Hematopoietic multipotent progenitor cell treated with erythropoietin and hydrocortisone succinate and interleukin-3 and kit ligand, for 8 days (in vitro differentiated cells): ENCODE results near the gene KCNJ18.
"Not testable (repeated sequence)": the region's sequence is repeated elsewhere in the genome, so short reads cannot be mapped to it uniquely, and the experiment has no call there.

ENCODE experiments used
- DNase-seq: peaks from one replicate; pipeline ENCODE4 v3.0.0-alpha.2; 2015

The KCNJ18 gene

DNA sequence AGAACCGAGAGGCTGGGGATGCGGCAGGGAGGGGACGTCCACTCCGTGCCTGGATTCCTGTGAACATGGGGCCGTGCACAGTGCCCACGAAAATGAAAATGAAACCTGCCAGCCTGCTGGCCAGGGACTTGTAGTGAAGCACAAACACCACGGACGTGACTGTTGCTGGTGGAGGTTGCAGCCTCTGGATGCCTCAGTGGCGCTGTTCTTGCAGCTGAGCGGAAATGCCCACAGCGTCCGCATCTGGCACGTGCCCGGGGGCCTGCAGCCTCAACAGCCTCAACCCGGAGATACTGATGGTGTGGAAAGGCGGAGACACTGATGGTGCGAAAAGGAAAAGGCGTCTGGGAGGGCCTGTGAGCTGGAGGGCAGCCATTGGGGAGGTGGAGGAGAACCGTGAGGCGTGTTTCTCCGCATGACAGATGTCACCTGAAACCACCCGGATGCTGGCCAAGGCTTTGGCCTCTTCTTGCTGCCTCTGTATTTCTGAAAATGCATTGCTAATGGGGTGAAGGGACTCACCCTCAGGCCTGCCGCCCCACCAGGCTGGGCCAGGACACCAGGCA lies 44.8 kb downstream of the KCNJ18 start:
- not testable (repeated sequence) for DNase-seq

DNA sequence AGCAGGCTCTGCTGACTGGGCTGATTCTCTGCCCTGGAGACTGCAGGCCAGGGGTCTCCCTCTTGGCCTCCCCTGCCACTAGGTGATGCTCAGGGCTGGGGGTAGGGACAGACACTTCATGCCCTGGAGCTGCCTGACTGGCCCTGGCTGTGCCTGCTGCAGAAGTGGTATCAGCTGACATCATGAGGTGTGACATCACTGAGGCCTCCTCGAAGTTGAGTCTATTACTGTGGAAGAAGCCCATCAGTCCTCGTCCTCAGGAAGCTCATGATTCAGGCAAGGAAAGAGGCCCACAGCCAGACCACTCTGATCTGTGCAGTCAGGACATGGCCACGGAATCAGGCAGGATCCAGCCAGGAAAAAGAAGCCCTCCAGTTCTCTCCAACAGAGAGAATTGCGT lies 45.9 kb downstream of the KCNJ18 start:
- DNase-seq = not testable (repeated sequence)

DNA sequence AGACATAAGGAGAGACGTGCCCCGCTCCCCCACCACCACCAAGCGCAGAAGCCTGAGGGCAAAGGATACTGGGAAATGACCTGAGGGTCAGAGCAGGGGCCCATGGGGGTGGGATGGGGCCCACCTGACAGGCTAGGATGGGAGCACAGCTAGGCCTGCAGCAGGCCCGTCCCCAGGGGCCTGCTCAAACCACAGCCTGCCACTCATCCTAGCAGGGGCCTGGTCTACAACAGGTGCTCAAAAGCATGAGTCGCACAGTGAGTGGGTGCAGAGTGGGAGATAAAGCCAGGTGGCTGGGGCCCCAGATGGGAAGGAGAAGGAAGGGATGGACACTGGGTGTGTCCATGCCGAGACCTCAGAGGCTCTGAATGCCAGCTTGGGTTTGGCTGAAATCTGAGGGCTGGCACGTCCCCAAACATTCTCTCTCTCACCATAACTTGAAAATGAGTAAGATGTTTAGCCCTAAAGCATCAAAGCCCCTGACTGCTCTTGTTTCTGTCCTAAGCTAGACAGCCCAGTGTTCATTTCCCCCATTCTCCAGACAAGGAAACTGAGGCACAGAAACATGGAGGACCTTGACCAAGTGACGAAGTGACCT lies 46.7 kb downstream of the KCNJ18 start:
- not testable (repeated sequence) for DNase-seq

DNA sequence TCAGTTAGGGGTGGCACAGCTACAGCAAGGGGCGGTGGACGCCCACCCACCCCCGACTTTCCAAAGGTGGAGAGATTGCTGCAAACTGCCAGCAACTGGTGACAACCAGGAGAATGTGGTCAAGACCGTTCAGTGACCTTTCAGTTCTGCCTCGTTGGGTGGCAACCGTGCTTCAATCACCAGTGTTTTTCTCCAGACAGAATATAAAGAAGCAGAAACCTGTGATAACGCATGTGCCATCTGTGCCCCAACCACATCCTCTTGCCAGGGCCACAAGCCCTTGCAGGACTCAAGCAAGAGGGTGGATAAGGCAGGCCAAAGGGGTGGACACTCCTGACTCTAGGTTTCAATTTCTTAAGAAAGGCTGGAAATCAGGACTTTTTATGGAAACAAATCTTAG lies 47.2 kb downstream of the KCNJ18 start:
- DNase-seq = not testable (repeated sequence)

DNA sequence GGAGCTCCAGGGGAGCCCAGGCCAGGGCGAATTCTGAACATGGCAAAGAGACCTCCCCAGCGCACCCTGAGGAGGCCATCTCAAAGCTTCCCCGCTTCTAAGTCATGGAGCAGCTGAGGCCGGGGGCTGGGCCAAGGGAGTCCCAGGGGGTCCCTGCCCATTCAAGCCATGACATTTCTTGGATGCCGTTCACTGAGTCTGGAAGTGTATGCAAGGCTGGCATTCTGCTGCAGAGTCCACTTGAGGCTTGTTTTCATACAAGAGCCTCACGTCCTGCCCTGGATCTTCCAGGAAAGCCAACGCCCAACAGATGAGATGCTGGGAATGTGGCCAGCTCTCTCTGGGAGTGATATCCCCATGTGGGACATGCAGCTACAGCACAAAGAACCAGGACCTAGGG lies 48.5 kb downstream of the KCNJ18 start:
- DNase-seq = not testable (repeated sequence)

DNA sequence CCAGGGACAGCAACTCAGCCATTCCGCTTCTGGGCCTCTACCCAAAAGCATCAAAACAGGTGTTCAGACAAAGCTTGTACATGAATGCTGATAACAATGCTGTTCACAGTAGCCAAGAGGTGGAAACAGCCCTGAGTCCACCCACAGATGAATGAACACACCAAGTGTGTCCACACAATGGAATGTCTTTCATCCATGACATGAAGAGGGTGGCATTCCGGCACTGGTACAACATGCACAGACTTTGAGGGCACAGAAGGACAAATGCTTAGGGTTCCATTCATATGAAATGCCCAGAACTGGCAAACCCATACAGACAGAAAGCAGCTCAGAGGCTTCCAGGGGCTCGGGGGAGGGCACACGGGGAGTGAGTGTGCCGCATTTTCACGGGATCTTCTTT lies 49.2 kb downstream of the KCNJ18 start:
- not testable (repeated sequence) for DNase-seq

DNA sequence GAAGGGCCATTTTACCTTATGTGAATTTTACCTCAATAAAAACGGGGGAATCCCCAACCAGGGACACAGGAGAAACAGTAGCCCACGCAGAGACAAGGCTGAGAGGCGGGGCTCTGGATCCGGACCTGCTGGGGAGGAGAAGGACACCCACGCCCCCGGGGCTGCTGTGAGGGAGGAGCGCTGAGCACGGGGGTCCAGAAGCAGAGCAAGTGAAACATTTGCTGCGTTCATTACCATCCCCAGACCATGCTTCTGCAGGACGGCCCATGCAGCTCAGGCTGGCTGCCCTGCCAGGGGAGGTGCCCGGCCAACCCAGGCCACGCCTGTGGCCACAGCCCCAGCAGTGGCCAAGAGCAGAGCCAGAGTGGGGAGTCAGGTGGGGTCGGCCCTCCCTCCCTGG lies 50.0 kb downstream of the KCNJ18 start:
- DNase-seq = no peak

DNA sequence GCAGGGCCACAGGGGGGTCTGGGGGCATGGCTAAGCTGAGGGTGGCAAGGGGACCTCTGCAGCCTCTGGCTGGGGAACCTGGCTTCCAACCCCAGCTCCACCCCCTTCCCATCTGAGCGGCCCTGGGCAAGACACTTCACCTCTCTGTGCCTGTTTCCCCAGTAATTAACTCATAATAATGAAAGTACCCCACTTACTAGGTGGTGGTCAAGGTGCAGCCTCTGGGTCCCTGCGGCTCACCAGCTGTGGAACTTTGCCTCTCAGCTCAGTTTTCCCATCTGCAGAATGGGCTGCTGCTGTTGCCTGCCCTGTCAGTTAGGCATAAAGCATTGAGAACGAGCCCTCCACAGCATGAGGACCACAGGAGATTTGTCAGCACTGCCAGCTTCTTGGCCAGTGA lies 51.8 kb downstream of the KCNJ18 start:
- not testable (repeated sequence) for DNase-seq

DNA sequence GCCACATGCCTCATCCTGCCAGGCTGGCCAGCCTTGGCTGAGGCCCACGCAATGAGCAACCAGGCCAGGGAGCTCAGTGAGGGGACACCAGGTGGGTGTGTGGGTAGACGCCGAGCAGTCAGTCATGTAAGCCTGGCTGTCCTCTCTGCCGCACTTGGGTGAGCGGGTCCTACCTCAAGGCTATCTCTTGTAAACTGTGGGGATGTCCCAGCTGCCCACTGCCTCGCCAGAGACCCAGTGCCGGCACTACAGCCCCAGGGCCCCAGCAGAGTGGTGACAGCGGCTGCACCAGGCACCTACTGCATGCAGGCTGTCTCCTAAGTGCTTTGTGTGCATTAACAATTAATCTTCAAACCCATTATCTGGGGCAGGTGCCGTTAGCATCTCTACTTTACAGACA lies 52.3 kb downstream of the KCNJ18 start:
- DNase-seq = not testable (repeated sequence)

DNA sequence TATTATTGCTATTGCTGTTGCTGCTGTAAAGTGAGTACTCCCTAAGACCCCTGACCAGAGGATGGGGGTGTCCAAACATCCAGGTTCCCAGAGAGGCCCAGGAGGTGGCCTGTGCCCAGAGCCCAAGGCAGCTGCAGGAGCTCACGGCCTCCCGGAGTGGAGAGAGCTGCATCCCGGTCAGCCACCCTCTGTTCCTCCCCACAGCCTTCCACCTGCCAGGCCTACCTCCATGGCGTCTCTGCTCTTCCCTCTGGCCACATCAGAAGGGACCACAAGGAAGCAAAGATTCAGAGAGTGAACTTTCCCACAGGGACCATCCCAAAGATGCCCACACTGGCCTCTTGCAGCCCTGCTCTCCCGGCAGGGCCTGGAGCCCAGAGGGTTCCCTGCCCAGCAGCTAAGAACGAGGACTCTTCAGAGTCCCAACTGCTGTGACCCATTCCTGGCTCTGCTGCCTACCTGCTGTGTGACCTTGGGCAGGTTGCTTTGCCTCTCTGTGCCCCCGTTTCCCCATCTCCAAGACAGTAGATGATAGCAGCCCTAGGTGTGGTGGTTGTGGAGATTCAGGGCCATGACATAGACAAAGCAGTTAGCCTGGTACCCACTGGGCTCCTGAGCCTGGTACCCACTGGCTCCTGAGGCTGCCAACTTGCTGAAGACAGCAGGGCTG lies 53.2 kb downstream of the KCNJ18 start:
- DNase-seq = not testable (repeated sequence)

DNA sequence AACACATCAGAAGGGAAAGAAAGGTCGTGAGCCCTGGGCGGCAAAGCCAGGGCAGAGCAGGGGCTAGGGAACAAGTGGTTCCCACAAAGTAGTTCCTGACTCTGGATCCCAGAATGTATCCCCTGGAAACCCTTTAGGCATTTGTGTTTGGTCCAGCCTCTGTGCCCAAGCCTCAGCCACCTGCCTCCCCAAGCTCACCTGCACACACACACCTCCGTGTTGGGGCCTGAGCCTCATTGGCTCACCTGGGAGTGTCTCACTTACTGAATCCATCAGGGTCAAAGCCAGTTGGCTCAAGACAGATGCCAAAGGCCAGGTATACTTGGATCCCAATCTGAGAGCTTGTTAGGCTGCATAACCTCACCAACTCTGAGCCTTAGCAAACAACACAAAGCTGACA lies 54.1 kb downstream of the KCNJ18 start:
- not testable (repeated sequence) for DNase-seq

DNA sequence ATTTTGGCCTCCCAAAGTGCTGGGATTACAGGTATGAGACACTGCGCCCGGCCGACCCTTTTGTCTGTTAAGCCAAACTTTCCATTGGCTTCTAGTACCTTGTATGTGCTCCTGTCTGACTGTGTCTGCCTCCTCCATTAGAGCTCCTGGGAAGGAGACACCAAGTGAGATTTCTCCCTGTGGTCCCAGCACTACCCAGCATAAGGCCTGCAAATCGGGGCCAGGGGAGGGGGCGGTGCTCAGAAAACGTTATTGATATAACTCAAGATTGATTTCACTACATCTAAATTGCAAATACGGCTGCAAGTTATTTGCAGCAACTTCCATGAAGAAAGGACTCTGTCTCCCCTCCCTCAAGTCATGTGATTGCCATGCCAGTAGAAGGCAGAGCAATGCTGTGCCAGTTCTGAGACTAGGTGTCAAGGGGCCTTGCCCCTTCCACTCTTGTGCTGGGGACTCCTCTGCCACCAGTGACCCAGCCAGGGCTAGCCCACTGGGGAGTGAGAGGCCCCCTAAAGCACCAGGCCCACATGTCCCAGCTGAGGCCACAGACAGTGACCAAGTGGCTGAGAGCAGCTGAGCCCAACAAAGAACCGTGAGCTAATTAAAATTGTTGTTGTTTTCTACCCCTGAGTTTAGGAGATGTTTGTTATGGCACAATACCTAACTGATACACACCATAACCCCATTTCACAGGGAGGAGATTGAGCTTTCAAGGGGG lies 55.0 kb downstream of the KCNJ18 start:
- not testable (repeated sequence) for DNase-seq

DNA sequence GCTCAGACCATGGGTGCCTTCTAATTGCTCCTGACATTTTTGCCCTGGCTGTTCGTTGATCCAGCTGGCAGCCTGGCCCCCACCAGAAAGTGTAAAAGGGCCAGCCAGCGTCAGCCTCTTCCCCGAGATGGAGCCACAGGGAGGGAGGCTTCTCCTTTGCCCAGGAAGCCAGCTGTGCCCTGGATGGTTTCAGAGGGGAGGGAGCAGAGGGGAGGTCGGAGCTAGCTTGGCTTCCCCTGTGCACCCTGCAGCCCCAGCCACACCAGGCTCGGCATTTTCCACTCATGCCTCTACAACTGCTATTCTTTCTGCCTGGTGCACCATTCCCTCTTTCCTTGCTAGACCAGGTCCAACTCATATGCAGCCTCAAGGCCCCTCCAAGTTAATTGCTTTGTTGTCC lies 56.4 kb downstream of the KCNJ18 start:
- DNase-seq = not testable (repeated sequence)

DNA sequence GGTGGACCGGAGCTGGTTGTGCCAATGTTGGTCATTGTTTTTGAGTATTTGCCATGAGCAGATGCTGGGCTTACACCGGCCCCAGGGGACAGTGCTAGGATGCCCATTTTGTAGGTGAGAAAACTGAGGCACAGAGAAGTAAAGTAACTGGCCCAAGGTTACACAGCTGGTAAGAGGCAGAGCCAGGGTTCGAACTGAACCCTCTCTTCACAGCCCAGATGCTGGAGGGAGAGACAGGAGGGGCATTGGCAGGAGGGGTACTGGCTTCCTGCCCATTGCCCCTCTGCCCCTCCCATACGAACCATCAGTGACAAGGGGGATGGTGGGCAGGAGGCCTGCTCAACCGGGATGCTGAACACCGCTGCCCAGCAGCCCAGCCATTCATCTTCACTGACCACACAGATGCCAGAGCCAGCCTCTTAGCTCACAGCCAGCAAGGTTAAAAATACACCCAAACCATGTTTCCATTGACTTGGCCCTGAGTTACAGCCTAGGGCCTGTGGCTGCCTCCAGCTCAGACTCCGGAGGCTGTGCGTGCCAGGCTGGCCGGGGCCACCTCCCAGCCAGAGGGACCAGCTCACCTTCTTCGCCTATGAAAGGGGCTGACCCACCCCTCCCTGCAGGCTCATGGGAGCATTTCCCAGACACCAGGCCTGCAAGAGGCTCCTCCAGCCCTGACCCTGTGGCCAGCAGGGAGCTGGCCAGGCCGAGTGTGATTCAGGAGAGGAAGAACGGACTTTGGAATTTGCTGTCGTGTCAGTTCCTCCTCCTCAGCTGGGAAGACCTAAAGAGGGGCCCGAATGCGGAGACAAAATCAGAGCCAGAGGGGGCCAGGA lies 57.6 kb downstream of the KCNJ18 start:
- DNase-seq = not testable (repeated sequence)

DNA sequence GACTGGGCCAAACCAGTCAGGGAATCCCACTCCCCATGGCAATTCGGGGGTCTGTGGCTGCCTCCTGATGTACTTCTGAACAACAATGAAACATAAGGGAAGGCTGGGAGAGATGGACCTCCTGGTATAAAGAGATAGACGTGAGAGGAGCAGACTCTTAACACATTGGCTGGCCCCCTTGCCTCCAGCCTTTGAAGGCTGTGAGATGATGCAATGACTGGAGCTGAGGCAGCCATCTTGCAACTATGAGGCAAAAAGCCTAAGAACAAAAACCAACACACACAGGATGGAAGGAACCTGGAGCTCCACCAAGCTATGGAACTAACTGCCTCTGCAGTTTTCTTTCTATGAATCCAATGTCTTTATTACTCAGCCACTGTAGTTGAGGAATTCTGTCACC lies 58.8 kb downstream of the KCNJ18 start:
- not testable (repeated sequence) for DNase-seq
